HG02610 (cell line): ENCODE measurements around the gene CSF2.
"Not testable (repeated sequence)": the region's sequence is repeated elsewhere in the genome, so short reads cannot be mapped to it uniquely, and the experiment has no call there.

Experiments used
- ATAC-seq: cut with Tn5 transposase; IDR thresholded peaks from one replicate; pipeline ENCODE4 v1.9.1; 2021; ENCODE audit warnings: mild to moderate bottlenecking, moderate library complexity; ENCODE audit not compliant: unreplicated experiment

Gene CSF2

GRCh38 chr5:132105688-132106087 lies 32.1 kb downstream of the CSF2 start:
- no peak for ATAC-seq

GRCh38 chr5:132108495-132108894 lies 34.9 kb downstream of the CSF2 start:
- ATAC-seq = not testable (repeated sequence)

DNA sequence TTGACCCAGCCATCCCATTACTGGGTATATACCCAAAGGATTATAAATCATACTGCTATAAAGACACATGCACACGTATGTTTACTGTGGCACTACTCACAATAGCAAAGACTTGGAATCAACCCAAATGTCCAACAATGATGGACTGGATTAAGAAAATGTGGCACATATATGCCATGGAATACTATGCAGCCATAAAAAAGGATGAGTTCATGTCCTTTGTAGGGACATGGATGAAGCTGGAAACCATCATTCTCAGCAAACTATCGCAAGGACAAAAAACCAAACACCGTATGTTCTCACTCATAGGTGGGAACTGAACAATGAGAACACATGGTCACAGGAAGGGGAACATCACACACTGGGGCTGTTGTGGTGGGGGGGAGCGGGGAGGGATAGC lies 35.4 kb downstream of the CSF2 start:
- not testable (repeated sequence) for ATAC-seq

DNA sequence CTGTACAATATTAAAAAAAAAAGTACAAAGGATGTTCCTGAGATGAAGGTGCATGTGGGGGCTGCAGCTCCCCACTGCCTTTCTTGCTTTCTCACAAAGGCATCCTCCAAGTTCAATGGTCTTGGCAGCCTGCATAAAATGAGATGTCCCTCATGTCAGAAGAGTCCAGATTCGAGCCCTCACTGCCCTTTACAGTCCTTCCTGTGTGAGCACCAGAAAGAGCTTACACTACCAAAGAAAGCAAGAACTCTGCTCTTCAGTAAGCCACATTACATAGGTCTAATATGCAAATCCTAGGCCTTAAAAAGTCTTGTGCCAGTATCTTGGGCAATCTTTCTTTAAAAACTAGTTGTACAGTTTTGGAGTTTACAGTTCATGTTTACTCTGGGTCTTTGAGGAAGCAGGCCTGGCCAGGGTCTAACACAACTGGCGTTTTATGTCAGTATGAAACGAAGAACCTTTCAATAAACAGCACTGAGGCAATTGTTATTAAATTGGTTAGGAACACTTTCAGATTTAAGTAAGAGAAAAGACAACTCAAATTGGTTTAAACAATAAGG lies 36.0 kb downstream of the CSF2 start:
- no peak for ATAC-seq

DNA sequence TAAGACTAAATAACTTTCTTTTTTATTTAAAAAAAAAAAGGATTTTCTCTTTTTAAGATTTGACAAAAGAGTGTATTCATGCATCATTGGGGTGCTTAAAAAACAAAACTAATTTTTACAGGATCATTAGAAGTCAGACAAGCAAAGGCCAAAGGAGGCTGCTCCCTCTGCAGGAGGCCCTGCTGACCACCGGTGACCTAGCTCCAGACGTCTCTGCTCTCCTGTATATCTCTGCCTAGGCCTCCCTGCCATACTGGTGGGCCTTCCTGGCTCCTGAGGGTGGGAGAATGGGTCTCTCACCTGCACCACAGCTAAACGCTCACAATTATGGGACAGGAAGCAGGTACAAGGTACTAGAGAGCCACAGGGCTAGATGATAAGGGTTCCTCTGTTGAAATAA lies 36.6 kb downstream of the CSF2 start:
- no peak for ATAC-seq

DNA sequence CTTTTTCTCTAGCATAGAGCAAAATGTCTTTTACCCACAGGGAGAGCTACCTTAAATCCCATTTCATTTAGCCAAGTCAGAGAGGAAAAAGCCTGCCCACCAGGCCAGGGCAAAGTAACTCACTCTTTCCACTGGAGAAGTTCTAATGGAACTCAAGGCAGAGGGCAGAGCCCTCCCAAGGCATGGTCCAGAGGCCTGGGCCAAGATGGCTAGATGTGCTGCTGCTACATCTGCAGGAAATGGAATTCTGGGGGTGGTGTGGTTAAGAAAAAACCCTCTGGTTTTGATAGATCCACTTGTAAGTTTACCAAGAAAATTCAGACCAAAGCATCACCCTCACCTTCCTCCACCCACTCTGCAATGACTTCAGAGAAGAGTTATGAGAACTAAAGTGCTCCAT lies 37.3 kb downstream of the CSF2 start:
- no peak for ATAC-seq

- no peak for ATAC-seq
Measured at GRCh38 chr5:132112111-132112510, 38.5 kb downstream of the CSF2 start.

GRCh38 chr5:132114150-132115121 lies 40.8 kb downstream of the CSF2 start:
- no peak for ATAC-seq

- no peak for ATAC-seq
Measured at GRCh38 chr5:132115375-132115774, 41.8 kb downstream of the CSF2 start.

- ATAC-seq = no peak
Measured at GRCh38 chr5:132116072-132116471, 42.5 kb downstream of the CSF2 start.

- not testable (repeated sequence) for ATAC-seq
Measured at GRCh38 chr5:132116909-132117489, 43.4 kb downstream of the CSF2 start.

DNA sequence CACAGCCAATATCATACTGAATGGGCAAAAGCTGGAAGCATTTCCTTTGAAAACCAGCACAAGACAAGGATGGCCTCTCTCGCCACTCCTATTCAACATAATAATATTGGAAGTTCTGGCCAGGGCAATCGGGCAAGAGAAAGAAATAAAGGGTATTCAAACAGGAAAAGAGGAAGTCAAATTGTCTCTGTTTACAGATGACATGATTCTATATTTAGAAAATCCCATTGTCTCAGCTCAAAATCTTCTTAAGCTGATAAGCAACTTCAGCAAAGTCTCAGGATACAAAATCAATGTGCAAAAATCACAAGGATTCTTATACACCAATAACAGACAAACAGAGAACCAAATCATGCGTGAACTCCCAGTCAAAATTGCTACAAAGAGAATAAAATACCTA lies 47.1 kb downstream of the CSF2 start:
- not testable (repeated sequence) for ATAC-seq

GRCh38 chr5:132122971-132123370 lies 49.4 kb downstream of the CSF2 start:
- ATAC-seq = not testable (repeated sequence)

DNA sequence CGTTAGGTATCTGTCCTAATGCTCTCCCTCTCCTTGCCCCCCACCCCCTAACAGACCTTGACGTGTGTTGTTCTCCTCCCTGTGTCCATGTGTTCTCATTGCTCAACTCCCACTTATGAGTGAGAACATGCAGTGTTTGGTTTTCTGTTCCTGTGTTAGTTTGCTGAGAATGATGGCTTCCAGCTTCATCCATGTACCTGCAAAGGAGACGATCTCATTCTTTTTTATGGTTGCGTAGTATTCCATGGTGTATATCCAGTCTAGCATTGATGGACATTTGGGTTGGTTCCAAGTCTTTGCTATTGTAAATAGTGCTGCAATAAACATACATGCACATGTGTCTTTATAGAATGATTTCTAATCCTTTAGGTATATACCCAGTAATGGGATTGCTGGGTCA lies 50.0 kb downstream of the CSF2 start:
- ATAC-seq = not testable (repeated sequence)
